IPS-18c (cell line): ENCODE data around the gene ALB.

Experiments used
- H3K4me3 ChIP-seq: 2 replicates; pipeline ENCODE4 v1.7.0; 2013; ENCODE audit warnings: low read depth, mild to moderate bottlenecking, low read length, moderate library complexity; ENCODE audit not compliant: insufficient read depth
- H3K9me3 ChIP-seq: one replicate; pipeline ENCODE4 v1.6.1; 2013; ENCODE audit warnings: mild to moderate bottlenecking, low read length, moderate library complexity; ENCODE audit not compliant: control insufficient read depth, insufficient read depth

The ALB gene

GRCh38 chr4:73438582-73439215 lies 34.6 kb downstream of the ALB start:
- no peak overlapping the region for H3K4me3 ChIP-seq
- no peaks in the 10 kb centered on the region for H3K9me3 ChIP-seq

DNA sequence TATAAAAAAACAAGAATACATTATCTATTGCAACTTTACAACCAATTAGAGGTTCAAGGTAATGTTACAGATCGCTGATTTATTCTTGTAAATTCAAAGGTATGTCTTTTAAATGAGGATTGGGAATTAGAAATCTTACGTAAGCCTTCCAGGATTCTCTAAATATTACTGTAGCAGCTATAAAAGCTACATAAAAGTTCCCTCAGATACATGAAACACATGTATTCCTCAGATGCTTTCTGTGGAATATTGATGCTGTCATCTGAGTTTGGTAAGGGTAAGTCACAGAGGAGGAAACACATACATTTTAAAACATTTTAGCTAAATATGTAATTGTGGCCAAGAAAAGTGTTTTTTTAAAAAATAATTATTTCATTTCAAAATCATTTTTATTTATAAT lies 35.4 kb downstream of the ALB start:
- H3K4me3 ChIP-seq, result no peak overlapping the region
- H3K9me3 ChIP-seq, result no peaks in the 10 kb centered on the region

DNA sequence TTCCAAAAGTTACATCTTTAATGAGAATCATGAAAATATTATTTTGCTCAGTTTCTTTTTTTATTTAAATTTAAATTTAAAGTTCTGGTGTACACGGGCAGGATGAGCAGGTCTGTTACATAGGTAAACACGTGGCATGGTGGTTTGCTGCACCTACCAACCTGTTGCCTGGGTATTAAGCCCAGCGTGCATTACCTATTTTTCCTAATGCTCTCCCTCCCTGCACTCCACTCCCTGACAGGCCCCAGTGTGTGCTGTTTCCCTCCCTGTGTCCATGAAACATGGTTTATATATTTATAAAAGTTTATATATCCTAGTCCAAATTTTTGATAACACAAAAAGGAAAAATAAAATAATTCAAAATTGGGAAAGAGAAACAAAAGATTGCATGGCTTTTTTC lies 35.9 kb downstream of the ALB start:
- no peak overlapping the region for H3K4me3 ChIP-seq
- H3K9me3 ChIP-seq, result no peaks in the 10 kb centered on the region

GRCh38 chr4:73440653-73441052 lies 36.6 kb downstream of the ALB start:
- Histone ChIP-seq H3K9me3 (no peaks in the 10 kb centered on the region), H3K4me3 (no peak overlapping the region)

GRCh38 chr4:73442275-73442674 lies 38.2 kb downstream of the ALB start:
- no peak overlapping the region for H3K4me3 ChIP-seq

DNA sequence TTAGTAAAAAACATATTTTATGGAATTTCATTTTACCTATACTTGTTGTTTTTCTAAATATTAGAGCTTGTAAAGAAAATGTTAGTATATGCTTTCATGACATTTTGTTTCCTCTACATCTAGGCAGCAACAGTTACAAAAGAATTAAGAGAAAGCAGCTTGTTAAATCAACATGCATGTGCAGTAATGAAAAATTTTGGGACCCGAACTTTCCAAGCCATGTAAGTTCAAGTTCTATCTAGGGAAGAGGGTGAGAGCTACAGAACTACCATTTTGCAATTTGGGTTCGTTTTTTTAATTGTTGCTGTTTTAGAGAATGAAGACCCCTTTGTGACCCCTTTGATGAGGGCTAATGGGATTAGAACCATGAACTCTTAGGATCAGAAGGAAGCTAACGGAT lies 39.1 kb downstream of the ALB start:
- H3K4me3 ChIP-seq, result no peak overlapping the region
- no peaks in the 10 kb centered on the region for H3K9me3 ChIP-seq

More at GRCh38 chr4:73442275-73442674, 38.2 kb downstream of the ALB start:
- H3K9me3 ChIP-seq, result no peaks in the 10 kb centered on the region

- H3K4me3 ChIP-seq, result no peak overlapping the region
- H3K9me3 ChIP-seq, result no peaks in the 10 kb centered on the region
Observed at GRCh38 chr4:73445383-73446335, 41.6 kb downstream of the ALB start.

GRCh38 chr4:73446336-73446938 lies 42.4 kb downstream of the ALB start:
- H3K4me3 ChIP-seq, result no peak overlapping the region
- H3K9me3 ChIP-seq, result no peaks in the 10 kb centered on the region

DNA sequence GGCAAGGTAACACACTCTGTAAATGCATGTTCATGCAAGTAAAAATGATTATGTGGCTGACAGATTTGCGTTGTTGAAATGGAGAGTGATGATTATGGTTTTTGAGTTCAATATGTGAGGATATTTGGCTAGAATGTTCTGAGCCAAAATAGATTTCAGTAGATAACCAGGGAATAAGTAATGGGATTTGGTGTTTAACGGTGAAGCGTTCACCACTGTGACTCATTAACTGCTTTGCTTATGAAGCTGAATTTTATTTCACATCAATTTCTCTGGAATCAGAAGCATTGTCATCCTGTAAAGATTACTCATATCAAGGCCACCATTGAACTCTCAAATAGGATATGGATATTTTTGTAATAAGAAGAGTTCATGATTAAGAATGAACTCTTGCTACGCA lies 43.6 kb downstream of the ALB start:
- no peaks in the 10 kb centered on the region for H3K9me3 ChIP-seq

DNA sequence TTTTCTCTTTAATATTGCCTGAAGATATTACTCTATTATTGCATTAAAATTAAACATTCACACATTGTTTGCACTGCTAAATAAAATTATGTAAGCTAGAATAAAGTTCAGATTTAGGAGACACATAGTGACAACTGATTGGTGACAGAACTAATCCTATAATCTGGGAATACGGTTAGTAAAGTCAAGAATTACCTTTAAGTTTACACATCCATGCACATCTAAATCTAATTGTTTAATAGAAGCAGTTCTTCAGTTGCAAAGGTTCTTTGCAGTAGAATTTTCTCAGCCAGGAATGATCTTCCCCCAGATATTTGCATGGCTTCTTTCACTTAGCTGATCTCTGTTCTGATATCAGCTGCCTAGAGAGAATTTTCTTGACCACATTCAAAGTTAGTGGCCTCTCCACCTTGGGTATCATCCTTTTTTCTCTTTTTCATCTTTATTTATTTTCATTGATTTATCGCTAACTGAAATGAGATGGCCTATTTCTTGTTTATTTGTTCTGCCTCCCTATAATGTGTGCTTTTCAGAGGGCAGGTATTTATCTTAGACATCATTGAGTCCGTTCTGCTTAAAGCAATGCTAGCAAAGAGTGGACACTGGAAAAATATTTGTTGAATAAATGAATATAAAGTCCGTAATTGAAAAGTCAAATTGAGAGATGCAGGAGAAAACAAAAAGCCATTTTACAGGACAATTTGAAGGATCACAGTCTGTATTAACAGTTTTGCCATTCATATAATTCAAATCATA lies 44.5 kb downstream of the ALB start:
- H3K9me3 ChIP-seq, result no peaks in the 10 kb centered on the region
- no peak overlapping the region for H3K4me3 ChIP-seq

More for the DNA sequence above, 43.6 kb downstream of the ALB start:
- H3K4me3 ChIP-seq, result no peak overlapping the region

DNA sequence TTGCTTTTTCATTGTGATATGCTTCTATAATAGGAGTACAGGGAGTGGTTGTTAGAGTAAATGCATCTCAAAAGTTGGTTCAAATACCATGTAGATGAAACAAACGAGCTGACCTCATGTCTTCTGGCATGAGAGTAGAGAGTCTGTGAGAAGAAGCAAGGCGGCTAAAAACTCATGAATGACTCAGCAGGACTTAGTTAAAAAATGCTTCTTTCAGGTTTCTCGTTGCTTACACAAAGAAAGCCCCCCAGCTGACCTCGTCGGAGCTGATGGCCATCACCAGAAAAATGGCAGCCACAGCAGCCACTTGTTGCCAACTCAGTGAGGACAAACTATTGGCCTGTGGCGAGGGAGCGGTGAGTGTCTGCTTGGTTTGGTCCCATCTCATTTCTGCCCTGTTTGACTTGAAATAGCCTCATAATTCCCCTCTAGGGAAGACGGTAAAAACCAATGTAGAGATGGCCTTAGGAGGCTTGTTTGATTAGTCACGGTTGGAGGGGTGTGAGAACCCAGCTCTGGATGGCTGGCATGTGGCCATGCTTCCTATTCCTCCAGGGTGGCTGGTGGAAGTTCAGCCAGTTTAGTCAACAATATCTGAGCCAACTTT lies 46.4 kb downstream of the ALB start:
- no peaks in the 10 kb centered on the region for H3K9me3 ChIP-seq
- H3K4me3 ChIP-seq, result no peak overlapping the region

DNA sequence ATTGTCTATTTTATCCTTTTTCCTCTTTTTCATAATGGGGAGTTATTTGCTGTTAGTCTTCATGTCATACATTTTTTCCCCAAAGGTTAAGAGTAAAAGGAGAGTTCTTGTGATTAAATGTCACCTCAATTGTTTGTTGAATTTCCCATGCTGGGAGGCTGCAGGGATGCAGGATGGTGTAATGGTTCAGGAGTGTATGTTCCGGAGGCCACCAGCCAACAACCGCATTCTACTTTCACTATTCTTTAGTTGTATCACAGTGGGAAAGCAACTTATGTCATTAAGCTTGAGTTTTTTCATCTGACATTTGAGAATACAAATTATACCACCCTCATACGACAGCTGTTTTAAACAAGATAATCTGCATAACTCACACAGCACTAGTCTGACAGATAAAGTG lies 47.3 kb downstream of the ALB start:
- H3K9me3 ChIP-seq, result no peaks in the 10 kb centered on the region
- no peak overlapping the region for H3K4me3 ChIP-seq

DNA sequence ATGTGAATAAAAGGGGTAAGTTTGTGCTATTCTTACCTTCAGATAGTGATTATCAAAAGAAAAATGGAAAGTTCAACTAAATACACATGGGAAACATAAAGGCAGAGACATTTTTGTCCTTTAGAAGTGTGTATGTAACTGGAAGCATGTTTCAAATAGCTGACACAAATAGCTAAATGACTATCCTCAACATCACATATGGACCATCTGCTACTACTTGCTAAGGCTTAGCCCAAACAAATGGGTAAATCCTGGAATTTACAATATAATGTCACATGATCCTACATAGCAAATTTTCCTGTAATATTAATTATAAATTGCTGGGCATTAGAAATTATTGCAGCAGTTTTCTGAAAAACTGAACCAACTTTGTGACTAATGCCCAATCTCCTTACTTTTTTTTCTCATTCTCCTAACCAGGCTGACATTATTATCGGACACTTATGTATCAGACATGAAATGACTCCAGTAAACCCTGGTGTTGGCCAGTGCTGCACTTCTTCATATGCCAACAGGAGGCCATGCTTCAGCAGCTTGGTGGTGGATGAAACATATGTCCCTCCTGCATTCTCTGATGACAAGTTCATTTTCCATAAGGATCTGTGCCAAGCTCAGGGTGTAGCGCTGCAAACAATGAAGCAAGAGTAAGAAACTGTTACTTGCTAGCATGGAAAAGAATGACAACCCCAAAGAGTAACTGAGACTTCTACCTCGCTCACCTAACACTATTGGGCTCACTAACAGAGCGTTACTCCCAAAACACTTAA lies 48.1 kb downstream of the ALB start:
- H3K4me3 ChIP-seq, result no peak overlapping the region

DNA sequence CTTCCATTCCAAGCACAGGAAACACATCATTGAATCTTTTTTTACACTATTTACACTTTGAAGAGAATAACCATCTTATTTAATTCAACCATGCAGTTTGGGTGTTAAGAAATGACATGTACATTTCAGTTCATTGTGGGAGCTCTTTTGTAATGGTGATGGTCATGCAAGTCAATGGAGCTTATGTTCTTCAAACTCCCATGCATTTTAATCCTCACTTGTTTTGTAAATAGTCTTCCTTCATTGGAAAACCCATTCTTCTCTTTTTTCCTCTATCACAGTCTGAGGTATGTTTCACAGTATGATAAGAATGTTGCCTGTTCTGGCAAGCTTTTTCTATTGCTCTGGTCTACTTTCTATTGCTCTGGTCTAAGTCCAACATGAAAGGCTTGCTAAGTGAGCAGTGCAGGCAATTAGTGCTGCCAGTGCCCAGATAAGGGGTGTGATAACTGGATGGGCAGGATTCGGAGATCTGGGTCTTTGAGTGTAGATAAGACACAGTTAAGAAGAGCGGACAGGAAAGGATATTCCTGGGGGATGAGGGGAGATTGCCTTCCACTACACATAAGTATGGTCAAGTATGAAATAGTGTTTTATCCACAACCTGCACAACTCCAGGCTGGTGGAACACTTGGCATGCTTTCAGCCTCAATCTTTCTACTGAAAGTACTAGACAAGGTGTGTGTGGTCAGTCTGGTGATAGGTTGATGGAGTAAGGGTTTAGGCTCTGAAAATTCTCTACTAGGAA lies 49.0 kb downstream of the ALB start:
- H3K4me3 ChIP-seq, result no peak overlapping the region
- no peaks in the 10 kb centered on the region for H3K9me3 ChIP-seq

More for the DNA sequence above, 48.1 kb downstream of the ALB start:
- H3K9me3 ChIP-seq, result no peaks in the 10 kb centered on the region

DNA sequence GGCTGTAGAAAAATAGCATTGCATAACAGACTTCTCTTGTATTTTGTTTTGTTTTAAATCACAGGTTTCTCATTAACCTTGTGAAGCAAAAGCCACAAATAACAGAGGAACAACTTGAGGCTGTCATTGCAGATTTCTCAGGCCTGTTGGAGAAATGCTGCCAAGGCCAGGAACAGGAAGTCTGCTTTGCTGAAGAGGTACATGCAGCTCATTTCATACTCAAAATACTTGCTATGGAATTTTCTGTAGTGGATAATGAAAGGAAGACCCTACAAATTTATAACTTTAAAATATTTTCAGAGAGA lies 49.6 kb downstream of the ALB start:
- H3K4me3 ChIP-seq, result no peak overlapping the region
- H3K9me3 ChIP-seq, result no peaks in the 10 kb centered on the region

DNA sequence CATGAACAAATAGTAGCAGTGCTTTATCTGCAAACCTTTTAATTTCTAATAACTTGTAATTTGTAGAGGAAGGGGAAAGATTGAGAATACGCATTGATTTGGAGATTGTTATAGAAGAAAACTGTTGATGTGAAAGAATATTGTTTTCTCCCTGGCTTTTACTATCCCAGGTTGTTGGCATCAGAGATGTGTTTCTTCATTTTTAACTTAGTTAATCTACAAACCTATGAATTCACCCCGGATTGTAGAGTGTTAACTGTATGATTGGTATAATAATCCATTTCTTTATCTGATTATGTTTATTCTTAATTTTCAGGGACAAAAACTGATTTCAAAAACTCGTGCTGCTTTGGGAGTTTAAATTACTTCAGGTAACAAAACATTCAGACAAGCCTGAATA lies 50.8 kb downstream of the ALB start:
- Histone ChIP-seq H3K4me3 (no peak overlapping the region), H3K9me3 (no peaks in the 10 kb centered on the region)
